Neural progenitor cell (in vitro differentiated cells): ENCODE data around the gene SMAD7.

Experiments
- CTCF ChIP-seq: fragments of 200-600 bp; sonication (generic); IDR thresholded peaks from 2 replicates; pipeline ENCODE4 v1.5.1; 2017; ENCODE audit warnings: antibody characterized with exemption, mild to moderate bottlenecking
- EZH2 ChIP-seq: fragments of 200-600 bp; sonication (generic); IDR thresholded peaks from 2 replicates; pipeline ENCODE4 v1.6.1; 2017; ENCODE audit warnings: antibody characterized with exemption, mild to moderate bottlenecking, moderate library complexity

GRCh38 chr18:48904091-48904490 is 46.7 kb downstream of the SMAD7 start:
- TF ChIP-seq CTCF, result no peak
- no peak for TF ChIP-seq EZH2
